OCI-LY7 (cell line): Measurements from ENCODE around the gene SETD1A. TPM values are rescaled to one million over a fixed set of nuclear protein-coding genes. Genes with fewer than 3 reads are reported as not detected.
A peak's percentile ranks its signal among the peaks of the same experiment; 100 is the strongest.

ENCODE experiments used
- BruUV-seq: library from RNA; stranded (reverse); fragments of 400-500 nt; replicated peaks from 2 replicates; lab custom pipeline; 2021; lab: Mats Ljungman, UMichigan
- CTCF ChIA-PET: fragments of 300-600 bp; sonication (Branson Sonifier 250); formaldehyde crosslinking; loops from one replicate; lab custom pipeline; 2022; ENCODE audit warnings: antibody characterized with exemption; ENCODE audit not compliant: unreplicated experiment; lab: Charles Lee
- POLR2A ChIA-PET: fragments of 300-600 bp; sonication (Branson Sonifier 250); formaldehyde crosslinking; loops from one replicate; lab custom pipeline; 2022; ENCODE audit warnings: antibody characterized with exemption; lab: Charles Lee
- DNase-seq: peaks from one replicate; pipeline ENCODE4 v3.0.0-alpha.2; 2015; ENCODE audit warnings: low spot score
- H2AFZ ChIP-seq: fragments of 200-600 bp; sonication (generic), shearing (Covaris generic); 2 replicates; pipeline ENCODE4 v1.6.1; 2014; ENCODE audit warnings: mild to moderate bottlenecking, antibody characterized with exemption, low read length, moderate library complexity
- H3K27ac ChIP-seq: fragments of 200-600 bp; sonication (generic); 2 replicates; pipeline ENCODE4 v1.5.1; 2014; ENCODE audit warnings: mixed run types, low read depth, mild to moderate bottlenecking, moderate library complexity, low read length, inconsistent platforms; ENCODE audit not compliant: poor library complexity, severe bottlenecking
- H3K36me3 ChIP-seq: fragments of 200-600 bp; sonication (generic); 2 replicates; pipeline ENCODE4 v1.6.1; 2014; ENCODE audit warnings: mild to moderate bottlenecking, antibody characterized with exemption, low read length, moderate library complexity, mixed read lengths; ENCODE audit not compliant: insufficient read depth
- H3K4me1 ChIP-seq: fragments of 200-600 bp; sonication (generic); 2 replicates; pipeline ENCODE4 v1.5.1; 2014; ENCODE audit warnings: mild to moderate bottlenecking, low read length; ENCODE audit not compliant: insufficient read depth, poor library complexity, severe bottlenecking
- H3K4me2 ChIP-seq: fragments of 200-600 bp; sonication (generic); 2 replicates; pipeline ENCODE4 v1.6.1; 2014; ENCODE audit warnings: mild to moderate bottlenecking, low read length
- H3K4me3 ChIP-seq: fragments of 200-600 bp; sonication (generic); 2 replicates; pipeline ENCODE4 v1.5.1; 2014; ENCODE audit warnings: mild to moderate bottlenecking, low read depth, low read length; ENCODE audit not compliant: poor library complexity, severe bottlenecking
- H3K79me2 ChIP-seq: fragments of 200-600 bp; sonication (generic); 2 replicates; pipeline ENCODE4 v1.6.1; 2016; ENCODE audit warnings: low read depth, mild to moderate bottlenecking, low read length, moderate library complexity, mixed read lengths; ENCODE audit not compliant: insufficient read depth
- H3K9me2 ChIP-seq: fragments of 200-600 bp; sonication (generic); 2 replicates; pipeline ENCODE4 v1.6.1; 2016; ENCODE audit warnings: mild to moderate bottlenecking, low read length, mixed read lengths; ENCODE audit not compliant: insufficient read depth
- H3K9me3 ChIP-seq: fragments of 200-600 bp; sonication (generic); 2 replicates; pipeline ENCODE4 v1.6.1; 2014; ENCODE audit warnings: mild to moderate bottlenecking, mixed run types, low read length, mixed read lengths
- H4K20me1 ChIP-seq: fragments of 200-600 bp; sonication (generic); 2 replicates; pipeline ENCODE4 v1.6.1; 2014; ENCODE audit warnings: mild to moderate bottlenecking, antibody characterized with exemption, low read length, moderate library complexity, mixed read lengths; ENCODE audit not compliant: insufficient read depth
- EZH2phosphoT487 ChIP-seq: fragments of 200-600 bp; sonication (generic); IDR thresholded peaks from 2 replicates; pipeline ENCODE4 v1.6.1; 2018; ENCODE audit warnings: low read depth, borderline replicate concordance, mild to moderate bottlenecking, mixed run types, antibody characterized with exemption, low read length, moderate library complexity, mixed read lengths
- intact Hi-C: fragments of 100-400 bp; cut with micrococcal nuclease; formaldehyde crosslinking; loops from one replicate; pipeline ENCODE4 v1.10.0; 2022; ENCODE audit not compliant: unreplicated experiment
- total RNA-seq, 2 experiments: library from RNA; depleted of rRNA in 1 of 2; stranded (reverse); fragments of >200 nt in 1 of 2; shearing (Covaris generic) in 1 of 2; gene quantifications; 2 replicates each; pipeline ENCODE4 v1.2.3, GENCODE V29; 2014 to 2022
- TF ChIP-seq, protein P1 (sequence below): fragments of 200-600 bp; sonication (generic); conservative IDR thresholded peaks from 2 replicates; pipeline ENCODE4 v1.5.1; 2014; ENCODE audit warnings: mild to moderate bottlenecking, antibody characterized with exemption, low read length, moderate library complexity, mixed read lengths

Gene SETD1A
- total RNA-seq, 2 experiments from 2014 or later = 8.6 to 36.0 TPM

GRCh38 chr16:30922420-30922959, 35.1 kb upstream of the SETD1A start:
- intact Hi-C loops = loop anchor here (1.0 to 2.0 kb wide), 6 partner anchors 34 to 264 kb away; partner anchors contain the start of genes CFAP119, FBRS, RNF40 and SETD1A
- ChIA-PET POLR2A (no interaction called here), CTCF (no interaction called here)
- Histone ChIP-seq H3K4me3 (peak overlapping the region; percentile 74), H3K9me2 (no peaks in the 10 kb centered on the region), H2AFZ (peak overlapping the region; percentile 72), H3K27ac (peak overlapping the region; percentile 74), H3K4me2 (peak overlapping the region; percentile 87), H3K36me3 (no peaks in the 10 kb centered on the region), H4K20me1 (no peaks in the 10 kb centered on the region), H3K9me3 (no peaks in the 10 kb centered on the region), H3K4me1 (peaks cover 14% of the 10 kb centered on the region), H3K79me2 (no peaks in the 10 kb centered on the region)
- peak; percentile 99 for DNase-seq
- BruUV-seq = TSS peak; percentile 79
- no peak for TF ChIP-seq EZH2phosphoT487
- TF ChIP-seq, protein P1, sequence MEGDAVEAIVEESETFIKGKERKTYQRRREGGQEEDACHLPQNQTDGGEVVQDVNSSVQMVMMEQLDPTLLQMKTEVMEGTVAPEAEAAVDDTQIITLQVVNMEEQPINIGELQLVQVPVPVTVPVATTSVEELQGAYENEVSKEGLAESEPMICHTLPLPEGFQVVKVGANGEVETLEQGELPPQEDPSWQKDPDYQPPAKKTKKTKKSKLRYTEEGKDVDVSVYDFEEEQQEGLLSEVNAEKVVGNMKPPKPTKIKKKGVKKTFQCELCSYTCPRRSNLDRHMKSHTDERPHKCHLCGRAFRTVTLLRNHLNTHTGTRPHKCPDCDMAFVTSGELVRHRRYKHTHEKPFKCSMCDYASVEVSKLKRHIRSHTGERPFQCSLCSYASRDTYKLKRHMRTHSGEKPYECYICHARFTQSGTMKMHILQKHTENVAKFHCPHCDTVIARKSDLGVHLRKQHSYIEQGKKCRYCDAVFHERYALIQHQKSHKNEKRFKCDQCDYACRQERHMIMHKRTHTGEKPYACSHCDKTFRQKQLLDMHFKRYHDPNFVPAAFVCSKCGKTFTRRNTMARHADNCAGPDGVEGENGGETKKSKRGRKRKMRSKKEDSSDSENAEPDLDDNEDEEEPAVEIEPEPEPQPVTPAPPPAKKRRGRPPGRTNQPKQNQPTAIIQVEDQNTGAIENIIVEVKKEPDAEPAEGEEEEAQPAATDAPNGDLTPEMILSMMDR = no peak

GRCh38 chr16:30922960-30923535, 34.5 kb upstream of the SETD1A start:
- ChIA-PET CTCF (interaction anchor here (0.6 kb wide), 1 partner anchor 21 kb away, joined by 3 read pairs; no protein-coding TSS in a partner anchor), POLR2A (interaction anchor here (0.6 kb wide), 1 partner anchor 462 kb away, joined by 3 read pairs; no protein-coding TSS in a partner anchor)
- H3K27ac ChIP-seq = peak overlapping the region; percentile 74
- peaks cover 16% of the 10 kb centered on the region for H3K4me1 ChIP-seq
- no peaks in the 10 kb centered on the region for H3K9me3 ChIP-seq
- peak overlapping the region; percentile 74 for H3K4me3 ChIP-seq
- H3K9me2 ChIP-seq = no peaks in the 10 kb centered on the region
- intact Hi-C loops = loop anchor here (1.0 to 2.0 kb wide), 7 partner anchors 34 to 264 kb away; partner anchors contain the start of genes CFAP119, FBRS, KAT8 and RNF40
- H2AFZ ChIP-seq = peak overlapping the region; percentile 63
- no peak for TF ChIP-seq EZH2phosphoT487
- TF ChIP-seq, protein P1 = no peak
- DNase-seq = peak; percentile 99
- no peaks in the 10 kb centered on the region for H3K79me2 ChIP-seq
- peak overlapping the region; percentile 84 for H3K4me2 ChIP-seq
- H4K20me1 ChIP-seq = no peaks in the 10 kb centered on the region
- no peaks in the 10 kb centered on the region for H3K36me3 ChIP-seq
- no TSS peak for BruUV-seq
